K562 (cell line): ENCODE measurements around the gene MPRIP. TPM values are rescaled to one million over a fixed set of nuclear protein-coding genes. Genes with fewer than 3 reads are reported as not detected.

Source experiments
- ATAC-seq: fragments of 200-7000 bp; cut with Tn5 transposase; 3 replicates; pipeline ENCODE4 v1.9.1; 2020; ENCODE audit warnings: moderate library complexity
- BruUV-seq: library from RNA; stranded (reverse); fragments of 400-500 nt; replicated peaks from 2 replicates; lab custom pipeline; 2021; lab: Mats Ljungman, UMichigan
- CTCF ChIA-PET: fragments of 300-600 bp; formaldehyde crosslinking; extraction: SDS; loops from one replicate; lab custom pipeline; 2021; ENCODE audit warnings: low intra/inter-chr PET ratio; lab: Yijun Ruan, JAX
- POLR2A ChIA-PET: fragments of 300-600, 350-650 bp; sonication (Branson Sonifier 250); formaldehyde crosslinking; extraction: SDS; loops from one replicate; lab custom pipeline; 2021; ENCODE audit warnings: antibody characterized with exemption, inconsistent platforms; lab: Yijun Ruan, JAX
- DNase-seq, 4 experiments: peaks; one replicate each; pipeline versions ENCODE4 v3.0.0 to v3.0.0-alpha.2; 2011 to 2018; ENCODE audit warnings: low spot score in 3 of 4, mixed read lengths in 3 of 4; ENCODE audit errors: extremely low read depth in 1 of 4
- FAIRE-seq: peaks from 2 replicates; lab custom pipeline; 2011; peaks lifted over from hg19 to GRCh38; lab: Jason Lieb, UNC
- H2AFZ ChIP-seq: 2 replicates; pipeline ENCODE4 v1.6.0; 2011; ENCODE audit warnings: low read depth, low read length, control low read depth, inconsistent platforms
- H3K27ac ChIP-seq: fragments of 200-600 bp; 3 replicates; pipeline ENCODE4 v1.8.0; 2011; ENCODE audit warnings: low read depth, mild to moderate bottlenecking, control low read depth, inconsistent platforms, low read length, moderate library complexity, mixed read lengths; ENCODE audit errors: extremely low read depth
- H3K27me3 ChIP-seq, 2 experiments: fragments of 300-600 bp in 1 of 2; 2 replicates in 1 of 2; 3 replicates in 1 of 2; pipeline versions ENCODE4 v1.6.0 to v1.8.0; 2011; ENCODE audit warnings: inconsistent platforms in 2 of 2, low read length in 2 of 2, mild to moderate bottlenecking in 1 of 2, mixed read lengths in 1 of 2, moderate library complexity in 1 of 2; ENCODE audit not compliant: control insufficient read depth in 2 of 2, insufficient read depth in 2 of 2
- H3K36me3 ChIP-seq: fragments of 300-600 bp; 3 replicates; pipeline ENCODE4 v1.8.0; 2011; ENCODE audit warnings: mild to moderate bottlenecking, low read length, inconsistent platforms; ENCODE audit not compliant: control insufficient read depth, insufficient read depth
- H3K4me1 ChIP-seq, 2 experiments: fragments of 200-600 bp in 1 of 2; replicated peaks in 1 of 2; 2 replicates in 1 of 2; 3 replicates in 1 of 2; pipeline versions ENCODE4 v1.5.1 to v1.8.0; 2011; ENCODE audit warnings: inconsistent platforms in 2 of 2, low read length in 2 of 2, mild to moderate bottlenecking in 1 of 2, mixed read lengths in 1 of 2, moderate library complexity in 1 of 2; ENCODE audit not compliant: control insufficient read depth in 2 of 2, insufficient read depth in 2 of 2
- H3K4me2 ChIP-seq: 2 replicates; pipeline ENCODE4 v1.6.1; 2011; ENCODE audit warnings: low read length, control low read depth, inconsistent platforms, mixed read lengths; ENCODE audit not compliant: insufficient read depth
- H3K4me3 ChIP-seq: fragments of 200-600 bp; sonication (generic), shearing (Covaris generic); 2 replicates; pipeline ENCODE4 v1.5.1; 2016; ENCODE audit warnings: control low read depth, inconsistent platforms
- H3K79me2 ChIP-seq: fragments of 200-600 bp; 3 replicates; pipeline ENCODE4 v1.8.0; 2011; ENCODE audit warnings: low read length, inconsistent platforms; ENCODE audit not compliant: control insufficient read depth, insufficient read depth
- H3K9ac ChIP-seq, 2 experiments: 2 replicates each; pipeline versions ENCODE4 v1.6.0 to v1.6.1; 2011; ENCODE audit warnings: low read depth in 2 of 2, low read length in 2 of 2, control low read depth in 1 of 2, inconsistent platforms in 1 of 2, mild to moderate bottlenecking in 1 of 2, mixed read lengths in 1 of 2; ENCODE audit not compliant: insufficient read depth in 1 of 2
- H3K9me1 ChIP-seq: one replicate; pipeline ENCODE4 v1.6.0; 2011; ENCODE audit warnings: inconsistent platforms, mild to moderate bottlenecking, low read length, moderate library complexity; ENCODE audit not compliant: control insufficient read depth, insufficient read depth
- H3K9me3 ChIP-seq: replicated peaks from 2 replicates; pipeline ENCODE4 v1.5.1; 2011; ENCODE audit warnings: low read depth, low read length, inconsistent platforms; ENCODE audit not compliant: control insufficient read depth, insufficient read depth
- H4K20me1 ChIP-seq: replicated peaks from 2 replicates; pipeline ENCODE4 v1.6.1; 2011; ENCODE audit warnings: low read length, inconsistent platforms, mixed read lengths; ENCODE audit not compliant: control insufficient read depth, insufficient read depth
- BMI1 ChIP-seq: fragments of 150-350 bp; IDR thresholded peaks from 2 replicates; pipeline ENCODE4 v1.6.1; 2014; ENCODE audit warnings: low read length
- CAMTA2 ChIP-seq: fragments of 250-450 bp; sonication (Bioruptor Pico); conservative IDR thresholded peaks from 2 replicates; pipeline ENCODE4 v1.5.1; 2022
- FUS ChIP-seq: fragments of 200-400 bp; formaldehyde crosslinking; optimal IDR thresholded peaks from 2 replicates; pipeline ENCODE3; 2017; ENCODE audit warnings: low read depth, low read length
- MBD1 ChIP-seq: fragments of 250-450 bp; sonication (Bioruptor Pico); IDR thresholded peaks from 2 replicates; pipeline ENCODE4 v1.8.0; 2022; ENCODE audit warnings: inconsistent platforms
- MEIS2 ChIP-seq: fragments of 450-650 bp; IDR thresholded peaks from 2 replicates; pipeline ENCODE4 v1.6.1; 2014; ENCODE audit warnings: mild to moderate bottlenecking; ENCODE audit not compliant: partially characterized antibody
- NFIC ChIP-seq: fragments of 450-650 bp; IDR thresholded peaks from 2 replicates; pipeline ENCODE4 v1.6.1; 2017; ENCODE audit warnings: mild to moderate bottlenecking, inconsistent platforms
- SIN3B ChIP-seq: fragments of 450-650 bp; IDR thresholded peaks from 2 replicates; pipeline ENCODE4 v1.6.1; 2017; ENCODE audit warnings: low read depth, mild to moderate bottlenecking, moderate library complexity
- SMAD2 ChIP-seq: fragments of 150-350 bp; IDR thresholded peaks from 2 replicates; pipeline ENCODE4 v1.6.1; 2014; ENCODE audit warnings: low read depth, mild to moderate bottlenecking, low read length
- SMAD4 ChIP-seq: fragments of 250-450 bp; sonication (Bioruptor Pico); conservative IDR thresholded peaks from 2 replicates; pipeline ENCODE4 v1.8.0; 2021; ENCODE audit warnings: inconsistent platforms, mild to moderate bottlenecking, moderate library complexity
- SP2 ChIP-seq: IDR thresholded peaks from 2 replicates; pipeline ENCODE4 v1.6.1; 2011; ENCODE audit warnings: mild to moderate bottlenecking, low read depth, low read length, moderate library complexity; ENCODE audit not compliant: poor library complexity, severe bottlenecking; ENCODE audit errors: extremely low read depth
- STAT5A ChIP-seq: IDR thresholded peaks from 2 replicates; pipeline ENCODE4 v1.6.1; 2012; ENCODE audit warnings: low read length, inconsistent platforms, borderline replicate concordance
- ZBTB5 ChIP-seq: fragments of 450-650 bp; IDR thresholded peaks from 2 replicates; pipeline ENCODE4 v1.6.1; 2017; ENCODE audit warnings: antibody characterized with exemption
- ZNF124 ChIP-seq: sonication (generic); formaldehyde crosslinking; IDR thresholded peaks from 2 replicates; pipeline ENCODE4 v1.8.1; 2022; ENCODE audit warnings: missing genetic modification reagents
- WGBS: fragments of 100-300 bp; shearing (Covaris generic); methylation state at CpG from one replicate; pipeline ENCODE4 v1.1.6; 2016; ENCODE audit warnings: low coverage, mixed read lengths; ENCODE audit not compliant: insufficient coverage; ENCODE audit errors: missing lambda C conversion rate; 5-methylcytosine and 5-hydroxymethylcytosine counted together
- in situ Hi-C: fragments of 300-500 bp; cut with MboI; formaldehyde crosslinking; loops from 4 replicates; pipeline ENCODE4 v1.15.0; 2018; ENCODE audit warnings: inconsistent platforms, mixed read lengths
- intact Hi-C: fragments of 100-400 bp; cut with micrococcal nuclease; formaldehyde crosslinking; loops from 2 replicates; pipeline ENCODE4 v1.14.2; 2022
- polyA plus RNA-seq, 8 experiments: library from polyadenylated mRNA; depleted of rRNA in 4 of 8; stranded (reverse) in 5 of 8; unstranded in 3 of 8; fragments of >200 nt; fragmentation: Nextera tagmentation in 2 of 8; fragmentation: Illumina TruSeq in 1 of 8; extraction: Ambion mirVana in 2 of 8; extraction: Trizol in 1 of 8; gene quantifications; 2 replicates each; pipeline versions ENCODE4 v1.2.1 to v1.2.3, GENCODE V29; 2011 to 2014; ENCODE audit warnings: inconsistent platforms in 1 of 8, missing spikeins in 1 of 8
- total RNA-seq, 7 experiments: library from RNA; depleted of rRNA in 6 of 7; stranded (reverse); fragments of >200 nt in 6 of 7; fragmentation: Illumina TruSeq in 2 of 7; extraction: Trizol in 2 of 7; gene quantifications; 2 replicates each; pipeline versions ENCODE4 v1.2.1 to v1.2.3, GENCODE V29; 2011 to 2021; ENCODE audit warnings: low replicate concordance in 1 of 7

Gene MPRIP
- total and polyA plus RNA-seq, 9 of the 15 experiments (the other 6 are each of a cell fraction or from before 2014, with no cell fraction given) = 10.0 to 72.6 (median 30.1) TPM

GRCh38 chr17:17151962-17152361 is 109.7 kb downstream of the MPRIP start:
- Histone ChIP-seq H3K4me1 (no peaks in the 10 kb centered on the region; a peak in 1 of 5 replicates), H3K9ac (no peak overlapping the region; a peak in 1 of 4 replicates), H3K27ac (no peak overlapping the region), H3K9me3 (no peaks in the 10 kb centered on the region), H4K20me1 (no peaks in the 10 kb centered on the region), H2AFZ (no peak overlapping the region), H3K9me1 (no peaks in the 10 kb centered on the region), H3K36me3 (peaks cover 45% of the 10 kb centered on the region; the same call in 2 of the 3 replicates), H3K4me2 (no peak overlapping the region), H3K4me3 (no peak overlapping the region), H3K27me3 (no peaks in the 10 kb centered on the region), H3K79me2 (no peaks in the 10 kb centered on the region)
- FAIRE-seq = no peak
- TF ChIP-seq ZNF124 (CRISPR knock-in tag) = no peak
- in situ Hi-C loops (no loop called here), intact Hi-C loops (no loop called here)
- DNase-seq = no peak
- no peak for ATAC-seq
- CTCF ChIA-PET = no interaction called here
- no TSS peak for BruUV-seq
- WGBS = 85% methylated on average over 6 of the region's 8 CpGs
- POLR2A ChIA-PET = no interaction called here

GRCh38 chr17:17152385-17152784 is 110.1 kb downstream of the MPRIP start:
- no TSS peak for BruUV-seq
- FAIRE-seq = no peak
- no peak for DNase-seq
- Histone ChIP-seq H3K4me1 (no peaks in the 10 kb centered on the region; a peak in 1 of 5 replicates), H2AFZ (no peak overlapping the region), H3K9me3 (no peaks in the 10 kb centered on the region), H3K4me3 (no peak overlapping the region), H3K79me2 (no peaks in the 10 kb centered on the region), H3K4me2 (no peak overlapping the region), H3K27ac (no peak overlapping the region), H3K36me3 (peaks cover 44% of the 10 kb centered on the region; the same call in 2 of the 3 replicates), H3K9me1 (no peaks in the 10 kb centered on the region), H3K27me3 (no peaks in the 10 kb centered on the region), H4K20me1 (no peaks in the 10 kb centered on the region), H3K9ac (no peak overlapping the region; a peak in 1 of 4 replicates)
- ChIA-PET CTCF (no interaction called here), POLR2A (interaction anchor here (0.6 kb wide), 1 partner anchor 689 kb away, joined by 3 read pairs; no protein-coding TSS in a partner anchor)
- no peak for ATAC-seq
- intact Hi-C loops (no loop called here), in situ Hi-C loops (no loop called here)
- WGBS = 87% methylated on average over 4 of the region's 4 CpGs
- TF ChIP-seq SIN3B (no peak), ZBTB5 (no peak), STAT5A (no peak), BMI1 (no peak), SMAD2 (no peak), FUS (no peak), SP2 (no peak), CAMTA2 (no peak), NFIC (no peak), MBD1 (CRISPR knock-in tag) (no peak), SMAD4 (CRISPR knock-in tag) (no peak), MEIS2 (no peak)
